GM18520 (cell line): ENCODE measurements around the gene KSR1.

Source experiments
- ATAC-seq: cut with Tn5 transposase; IDR thresholded peaks from one replicate; pipeline ENCODE4 v1.9.1; 2021; ENCODE audit not compliant: unreplicated experiment

The KSR1 gene

DNA sequence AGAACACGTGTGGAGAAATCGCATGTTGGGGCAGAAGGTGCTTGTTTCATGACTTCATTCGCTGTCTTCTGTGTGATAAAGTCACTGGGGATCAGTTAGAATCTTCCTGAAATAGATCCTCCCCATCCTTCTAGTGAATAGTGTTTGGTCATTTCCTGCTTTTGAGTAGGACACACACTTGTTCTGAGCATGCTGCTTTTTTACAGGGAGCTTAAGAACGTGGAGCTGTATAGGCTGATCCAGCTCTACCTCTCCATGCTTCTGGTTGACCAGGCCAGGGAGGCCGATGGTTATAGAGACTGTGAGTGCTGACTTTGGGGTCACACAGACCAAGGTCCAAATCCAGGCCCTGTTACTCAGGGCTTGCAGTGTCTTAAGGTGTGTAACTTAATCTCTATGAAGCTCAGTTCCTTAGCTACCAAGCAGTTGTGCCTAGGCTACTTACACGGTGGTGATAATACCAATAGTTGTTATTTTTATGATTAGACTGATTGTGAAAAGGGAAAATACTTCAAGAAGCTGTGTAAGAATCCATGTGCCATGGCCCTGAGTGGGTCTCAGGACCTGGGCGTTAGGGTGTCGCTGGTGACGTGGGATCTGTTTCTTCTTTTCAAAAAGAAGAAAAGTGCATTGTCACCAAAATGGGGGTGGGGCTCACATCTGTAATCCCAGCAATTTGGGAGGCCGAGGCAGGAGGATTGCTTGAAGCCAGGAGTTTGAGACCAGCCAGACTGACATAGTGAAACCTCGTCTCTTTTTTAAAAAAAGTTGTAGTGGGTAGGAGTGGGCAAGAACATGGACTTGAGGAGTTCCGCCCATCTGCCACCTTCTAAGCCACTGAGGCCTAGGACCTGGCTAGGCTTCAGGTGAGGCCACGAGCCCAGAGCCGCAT, 110.7 kb downstream of the KSR1 start:
- no peak for ATAC-seq

DNA sequence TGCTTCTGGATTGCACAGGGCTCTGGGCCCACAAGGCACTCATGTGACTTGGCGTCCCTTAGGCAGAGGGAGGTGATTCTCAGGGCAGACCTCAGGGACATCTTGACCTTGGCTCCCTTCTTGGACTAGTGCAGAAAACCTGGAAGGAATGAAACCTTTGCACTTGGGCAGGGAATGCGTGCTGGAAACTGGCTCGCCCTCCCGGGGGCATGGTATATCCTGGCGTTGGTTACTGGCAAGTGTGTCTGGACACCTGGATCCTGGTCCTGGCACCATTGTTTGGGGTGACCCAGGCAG, 111.3 kb downstream of the KSR1 start:
- ATAC-seq = no peak

DNA sequence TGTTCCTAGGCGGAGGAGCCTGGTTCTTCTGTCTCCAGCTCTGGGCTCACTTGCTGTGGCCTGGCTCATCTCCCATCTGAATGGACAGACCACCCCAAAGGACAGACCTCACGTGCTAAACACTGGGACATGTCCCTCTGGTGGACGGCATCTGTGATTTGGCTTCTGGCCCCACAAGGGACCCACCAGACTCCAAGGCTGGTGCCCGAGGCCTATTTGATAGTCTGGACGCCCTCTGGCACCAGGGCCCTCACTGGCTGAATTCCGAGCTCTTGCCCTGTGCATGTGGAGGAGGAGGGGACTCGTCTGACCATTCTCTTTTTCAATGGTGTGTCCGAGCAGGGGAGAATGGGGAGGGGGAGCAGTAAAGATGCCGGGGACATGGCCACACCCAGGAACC, 112.0 kb downstream of the KSR1 start:
- no peak for ATAC-seq

DNA sequence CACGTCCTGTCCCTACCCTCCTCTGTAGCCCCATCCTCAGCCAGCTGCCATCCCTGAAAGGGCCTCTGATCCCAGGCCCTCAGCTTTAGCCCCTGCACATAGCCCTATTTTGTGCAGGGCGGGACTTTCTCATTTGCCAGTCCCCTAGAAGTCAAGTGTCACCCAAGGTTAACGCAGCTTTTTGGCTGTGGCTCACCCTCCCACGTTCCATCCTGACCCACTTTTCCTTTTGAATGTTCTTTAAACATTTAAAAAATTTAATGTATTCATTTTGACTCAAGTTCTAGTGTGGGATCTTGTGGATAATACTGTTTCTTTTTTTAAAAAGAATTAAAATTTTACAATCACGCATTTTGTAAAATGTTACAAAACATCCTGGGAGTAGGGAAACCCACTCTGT, 112.6 kb downstream of the KSR1 start:
- ATAC-seq = no peak

DNA sequence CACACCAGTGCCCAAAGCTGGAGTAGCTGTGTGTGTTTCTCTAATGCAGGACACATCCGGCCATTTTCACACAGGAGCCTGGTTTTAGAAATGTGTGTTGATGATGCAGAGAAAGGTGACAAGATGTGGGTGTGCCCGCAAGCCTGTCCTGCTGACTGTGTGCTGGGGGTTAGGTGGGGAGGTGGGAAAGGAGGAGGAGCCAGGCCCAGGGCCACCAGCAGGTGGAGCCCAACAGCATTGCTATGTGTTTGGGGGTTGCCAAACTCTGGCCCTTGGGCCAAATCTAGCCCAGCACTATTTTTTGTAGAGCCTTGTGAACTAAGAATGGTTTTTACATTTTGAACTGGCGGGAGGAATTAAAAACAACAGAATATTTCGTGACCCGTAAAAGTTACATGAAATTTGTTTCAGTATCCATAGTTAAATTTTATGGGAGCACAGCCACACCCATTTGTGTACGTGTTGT, 113.0 kb downstream of the KSR1 start:
- ATAC-seq = peak; percentile 57

DNA sequence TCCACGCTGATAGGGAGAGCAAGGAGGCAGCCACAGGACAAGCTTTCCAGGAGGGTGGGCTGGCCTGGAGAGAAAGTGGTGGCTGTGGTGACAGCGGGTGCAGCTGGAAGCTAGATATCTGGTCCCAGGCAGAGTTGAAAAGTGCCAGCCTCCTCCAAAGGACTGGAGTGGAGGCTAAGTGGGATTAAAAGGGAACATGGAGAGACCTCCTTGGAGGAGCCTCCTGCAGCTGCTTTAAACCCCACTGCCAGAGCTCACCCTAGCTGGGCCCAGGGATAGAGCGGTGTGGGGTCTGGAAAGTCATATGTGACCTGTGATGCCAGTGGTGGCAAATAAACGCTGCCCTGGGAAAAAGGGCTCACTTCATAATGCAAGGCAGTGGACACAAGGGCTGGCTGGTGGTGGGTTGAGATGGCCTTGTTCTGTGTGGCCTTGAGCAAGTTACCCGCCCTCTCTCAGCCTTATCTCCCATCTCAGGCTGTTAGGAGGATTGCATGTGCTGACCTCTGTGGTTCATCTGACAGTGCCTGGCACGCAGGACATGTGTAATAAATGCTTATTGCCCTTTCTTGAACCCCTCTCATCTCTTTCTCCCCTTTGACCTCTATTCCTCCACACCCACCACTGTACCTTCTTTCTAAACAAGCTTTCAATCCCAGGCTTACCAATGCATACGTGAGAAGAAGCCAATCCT, 113.8 kb downstream of the KSR1 start:
- no peak for ATAC-seq

DNA sequence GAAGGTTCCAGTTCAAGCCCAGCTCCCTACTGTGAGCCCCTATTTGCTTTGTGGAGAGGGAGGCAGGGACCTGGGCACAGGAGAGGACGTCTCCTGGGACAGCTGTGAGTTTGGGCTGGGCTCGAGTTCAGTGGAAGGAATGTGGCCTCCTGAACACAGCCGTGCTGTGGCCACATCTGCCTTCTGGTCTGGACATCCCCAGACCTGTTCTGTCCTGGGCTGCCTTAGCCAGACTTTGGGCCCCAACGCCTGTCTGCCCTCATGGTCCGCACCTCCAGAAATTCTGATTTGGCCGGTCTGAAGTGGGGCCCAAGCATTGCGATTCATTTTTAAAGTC, 114.3 kb downstream of the KSR1 start:
- ATAC-seq = no peak

DNA sequence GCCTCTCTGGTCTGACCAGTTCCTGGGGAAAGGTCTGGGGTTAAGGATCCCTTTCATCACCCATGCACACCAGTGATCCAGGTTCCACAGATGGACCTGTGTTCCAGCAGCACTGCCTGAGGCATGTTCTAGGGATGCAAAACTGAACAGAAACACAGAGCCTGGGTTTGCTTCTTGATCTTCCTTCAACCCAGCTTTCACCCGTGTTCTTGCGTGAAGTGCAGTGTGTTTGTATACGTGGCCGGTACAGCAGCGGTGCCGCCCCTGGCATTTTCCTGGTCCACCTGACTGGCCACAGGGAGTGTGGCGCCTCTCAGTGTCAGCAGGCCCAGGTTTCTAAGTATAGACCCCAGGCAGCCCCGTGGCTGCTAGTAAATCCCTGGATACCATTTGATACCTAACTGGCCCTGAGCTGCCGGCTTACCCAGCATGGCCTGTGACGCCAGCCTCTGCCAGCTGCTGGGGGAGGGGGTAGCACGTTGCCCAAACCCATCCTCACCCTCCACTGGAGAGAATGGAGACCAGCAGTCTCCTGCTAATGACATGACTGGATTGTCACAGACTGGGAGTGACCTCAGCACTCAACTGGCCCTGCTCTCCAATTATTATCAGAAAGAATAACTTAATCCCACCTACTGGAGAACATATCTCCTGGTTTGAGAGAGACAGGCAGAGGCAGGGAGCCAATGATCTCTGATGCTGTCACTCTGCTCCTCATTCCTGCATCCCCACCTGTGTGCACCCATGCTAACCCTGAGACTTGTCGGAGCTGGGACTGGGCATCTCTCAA, 115.5 kb downstream of the KSR1 start:
- ATAC-seq = no peak

DNA sequence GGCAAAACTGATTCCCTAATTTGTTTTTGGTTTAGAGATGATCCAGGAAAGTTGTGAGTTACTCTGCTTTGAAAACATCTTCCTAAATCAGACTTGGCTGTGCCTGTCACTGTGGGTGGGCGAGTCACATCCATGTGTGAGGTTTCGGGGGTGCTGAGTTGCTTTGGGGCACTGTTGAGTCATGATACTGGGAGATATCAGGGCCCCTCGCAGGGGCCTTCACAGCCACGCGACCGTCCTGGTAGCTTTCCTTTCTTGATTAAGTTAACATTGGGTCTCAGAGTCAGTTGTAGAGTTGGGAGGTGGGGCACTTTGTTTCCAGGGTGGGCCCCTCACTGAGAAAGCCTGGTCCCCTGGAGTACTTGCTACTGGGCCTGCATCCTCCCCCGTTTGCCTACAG, 116.4 kb downstream of the KSR1 start:
- no peak for ATAC-seq

DNA sequence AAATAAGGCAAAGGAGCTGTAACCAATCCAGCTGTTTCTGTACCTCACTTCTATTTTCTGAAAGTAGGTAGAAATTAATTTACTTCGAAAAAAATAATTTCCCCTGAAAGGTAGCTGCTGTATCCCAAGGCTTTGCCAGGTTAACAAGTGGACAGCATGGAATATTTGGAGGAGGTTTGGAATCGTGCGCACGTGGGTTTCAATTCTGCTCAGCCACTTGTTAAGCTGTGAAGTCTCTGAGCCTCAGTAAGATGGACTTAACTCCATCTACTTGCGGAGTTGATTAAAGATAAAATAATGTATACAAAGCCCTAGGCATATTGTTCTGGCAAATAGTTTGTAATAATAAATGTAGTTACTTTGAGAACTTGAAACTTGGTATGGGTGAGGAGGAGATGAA, 117.3 kb downstream of the KSR1 start:
- no peak for ATAC-seq

DNA sequence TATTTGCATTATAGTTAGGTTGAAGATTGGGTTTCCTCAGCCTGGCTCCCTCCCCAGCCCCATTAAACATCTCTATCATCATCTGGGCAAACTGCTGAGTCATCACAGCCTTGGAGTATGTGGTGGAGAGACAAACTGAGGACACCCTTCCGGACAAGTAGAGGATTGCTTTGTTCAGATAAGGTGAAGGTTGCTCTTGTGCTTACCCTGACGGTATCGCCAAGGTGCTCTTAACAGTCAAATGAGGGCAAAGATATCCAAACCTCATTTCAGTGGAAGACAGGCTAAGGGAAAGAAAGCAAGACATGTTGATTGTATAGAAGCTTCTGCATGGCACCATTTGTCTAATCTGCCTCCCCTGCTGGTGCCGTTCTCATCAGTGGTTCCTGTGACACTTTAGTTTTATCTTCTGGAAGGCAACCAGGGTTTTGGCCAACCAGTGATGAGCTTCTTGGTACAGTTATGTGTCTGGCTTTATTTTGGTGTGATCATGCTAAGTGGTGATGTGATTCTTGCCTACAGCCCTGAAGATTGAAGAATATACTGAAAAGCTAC, 117.8 kb downstream of the KSR1 start:
- ATAC-seq = no peak

DNA sequence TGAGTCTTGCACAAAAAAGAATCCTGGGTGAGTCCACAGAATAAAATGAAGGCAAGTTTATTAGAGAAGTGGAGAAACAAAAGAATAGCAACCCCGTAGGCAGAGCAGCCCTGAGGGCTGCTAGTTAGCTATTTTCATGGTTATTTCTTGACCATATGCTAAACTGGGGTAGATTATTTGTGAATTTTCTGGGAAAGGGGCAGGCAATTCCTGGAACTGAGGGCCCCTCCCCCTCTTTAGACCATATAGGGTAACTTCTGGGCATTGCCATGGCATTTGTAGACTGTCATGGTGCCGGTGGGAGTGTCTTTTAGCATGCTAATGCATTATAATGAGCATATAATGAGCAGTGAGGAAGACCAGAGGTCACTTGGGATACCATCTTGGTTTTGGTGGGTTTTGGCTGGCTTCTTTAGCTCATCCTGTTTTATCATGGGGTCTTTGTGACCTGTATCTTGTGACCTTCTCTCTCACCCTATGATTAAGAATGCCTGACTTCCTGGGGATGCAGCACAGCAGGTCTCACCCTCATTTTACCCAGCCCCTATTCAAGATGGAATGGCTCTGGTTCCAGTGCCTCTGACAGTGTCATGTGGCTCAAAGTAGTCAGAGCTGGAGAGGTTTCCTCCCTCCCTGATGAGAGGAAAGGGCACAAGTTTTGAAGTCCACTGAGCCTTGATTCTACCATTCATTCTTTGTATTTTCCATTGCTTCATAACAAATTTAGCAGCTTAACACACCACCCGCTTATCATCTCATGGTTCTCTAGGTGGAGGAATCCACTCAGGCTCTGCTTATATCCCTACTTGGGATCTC, 119.1 kb downstream of the KSR1 start:
- no peak for ATAC-seq

DNA sequence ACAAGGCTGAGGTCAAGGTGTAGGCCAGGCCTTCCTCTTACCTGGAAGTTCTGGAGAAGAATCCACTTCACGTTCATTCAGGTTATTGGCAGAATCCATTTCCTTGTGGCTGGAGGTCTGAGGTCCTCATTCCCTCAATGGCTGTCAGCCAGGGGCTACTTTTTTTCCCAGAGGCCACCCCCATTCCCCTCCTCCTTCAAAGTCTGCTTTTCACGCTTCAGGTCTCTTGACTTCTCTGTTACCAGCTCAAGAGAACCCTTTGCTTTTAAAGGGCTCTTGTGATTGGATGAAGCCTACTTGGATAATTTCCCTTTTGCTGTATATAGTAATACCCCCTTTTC, 119.6 kb downstream of the KSR1 start:
- ATAC-seq = no peak

DNA sequence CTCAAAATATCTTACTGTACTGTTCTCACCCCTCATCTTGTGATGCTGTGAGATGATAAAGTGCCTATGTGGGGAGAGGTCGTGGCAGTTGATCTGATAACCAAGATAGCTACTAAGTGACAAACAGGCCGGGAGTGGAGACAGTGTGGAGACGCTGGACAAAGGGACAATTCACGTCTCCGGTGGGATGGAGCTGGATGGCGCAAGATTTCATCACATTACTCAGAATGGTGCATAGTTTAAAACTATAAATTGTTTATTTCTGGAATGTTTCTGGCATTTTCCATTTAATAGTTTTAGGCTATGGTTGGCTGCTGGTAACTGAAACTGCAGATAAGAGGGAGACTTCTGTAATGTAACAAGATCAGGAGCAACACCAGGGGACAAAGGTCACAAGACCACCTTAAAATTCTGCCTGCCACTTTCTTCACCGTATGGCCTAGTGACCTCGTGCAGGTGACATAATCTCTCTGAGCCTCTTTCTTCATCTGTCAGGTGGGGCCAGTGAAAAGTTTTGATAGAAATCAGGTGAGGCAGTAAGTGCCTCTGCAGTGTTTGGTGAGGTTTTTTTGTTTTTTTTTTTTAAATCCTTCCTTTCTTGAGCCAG, 120.3 kb downstream of the KSR1 start:
- no peak for ATAC-seq

DNA sequence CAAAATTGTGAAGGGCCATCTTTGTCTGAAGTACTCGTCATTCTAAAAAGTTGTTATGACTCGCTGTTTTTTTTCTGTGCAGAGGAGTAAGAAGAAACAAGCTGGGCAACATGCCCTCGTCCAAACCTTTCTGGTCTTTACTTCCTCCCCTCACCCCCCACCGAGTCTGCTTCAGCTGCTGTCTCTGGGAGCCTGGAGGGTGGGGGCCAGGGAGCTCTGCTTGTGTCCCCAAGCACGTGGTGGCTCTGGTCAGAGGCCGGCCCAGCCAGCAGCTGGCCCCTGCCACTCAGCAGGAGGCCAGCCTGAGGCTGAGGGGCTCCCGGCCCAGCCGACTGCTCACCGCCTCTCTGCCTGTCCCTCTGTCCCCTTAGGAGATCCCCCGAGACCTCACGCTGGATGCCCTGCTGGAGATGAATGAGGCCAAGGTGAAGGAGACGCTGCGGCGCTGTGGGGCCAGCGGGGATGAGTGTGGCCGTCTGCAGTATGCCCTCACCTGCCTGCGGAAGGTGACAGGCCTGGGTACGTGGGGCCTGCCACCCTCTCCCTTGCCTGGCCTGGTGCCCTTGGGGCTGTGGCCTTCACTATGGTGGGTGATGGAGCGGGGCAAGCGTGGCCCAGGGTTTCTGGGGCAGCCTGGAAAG, 121.0 kb downstream of the KSR1 start:
- ATAC-seq = no peak

DNA sequence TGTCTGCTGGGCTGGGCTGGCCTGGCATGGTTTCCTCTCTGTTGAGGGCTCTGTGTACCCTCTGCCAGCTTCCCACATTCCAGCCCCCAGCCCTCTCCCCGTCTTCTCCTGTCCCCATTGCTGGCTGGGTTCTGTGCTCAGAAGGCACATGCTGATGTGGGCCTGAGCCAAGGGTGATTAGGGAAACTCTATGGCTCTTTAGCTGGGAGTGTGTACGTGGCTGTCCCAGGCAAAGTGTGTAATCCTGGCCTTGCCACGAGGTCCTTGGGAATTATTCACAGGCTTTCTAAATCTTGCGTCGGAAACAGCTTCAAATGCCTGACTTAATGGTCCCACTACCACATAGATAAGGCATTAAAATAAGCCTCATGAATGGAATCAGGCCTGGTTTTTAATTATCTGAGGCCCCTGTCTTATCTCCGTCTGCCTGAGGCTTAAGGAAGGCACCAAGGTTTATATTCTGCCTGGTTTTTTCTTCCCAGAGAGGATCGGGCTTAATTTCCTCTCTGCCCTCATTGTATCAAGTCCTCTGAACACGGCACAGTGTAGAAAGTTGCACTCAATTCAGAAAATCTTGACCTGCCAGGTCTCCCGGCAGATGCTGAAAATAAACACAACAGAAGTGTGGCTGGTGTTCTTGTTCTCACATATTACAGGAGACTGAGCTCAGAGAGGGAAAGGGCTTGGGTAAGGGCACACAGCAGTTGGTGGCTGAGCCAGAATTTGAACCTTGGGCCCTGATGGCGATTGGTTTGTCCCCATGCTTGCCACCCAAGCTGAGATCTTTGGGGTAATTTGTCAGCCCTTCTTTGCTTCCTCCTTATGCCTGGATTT, 121.9 kb downstream of the KSR1 start:
- ATAC-seq = no peak

DNA sequence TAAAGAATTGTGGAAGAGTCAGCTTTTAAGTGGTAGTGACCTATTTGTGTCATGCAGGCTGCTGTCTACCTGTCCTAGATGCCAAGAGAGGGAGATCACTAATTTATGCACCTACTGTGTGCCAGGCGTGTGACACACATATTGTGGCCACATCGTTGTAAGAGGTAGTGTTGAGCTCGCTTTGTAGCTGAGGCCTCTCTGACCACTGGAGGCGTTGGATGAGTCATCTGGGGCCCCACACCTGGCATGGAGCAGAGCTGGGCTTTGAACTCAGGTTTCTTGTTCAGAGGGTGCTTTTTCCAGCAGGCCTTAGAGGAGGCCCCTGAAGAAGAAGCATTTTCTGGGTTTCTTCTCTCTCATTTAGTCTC, 122.5 kb downstream of the KSR1 start:
- ATAC-seq = peak; percentile 70

DNA sequence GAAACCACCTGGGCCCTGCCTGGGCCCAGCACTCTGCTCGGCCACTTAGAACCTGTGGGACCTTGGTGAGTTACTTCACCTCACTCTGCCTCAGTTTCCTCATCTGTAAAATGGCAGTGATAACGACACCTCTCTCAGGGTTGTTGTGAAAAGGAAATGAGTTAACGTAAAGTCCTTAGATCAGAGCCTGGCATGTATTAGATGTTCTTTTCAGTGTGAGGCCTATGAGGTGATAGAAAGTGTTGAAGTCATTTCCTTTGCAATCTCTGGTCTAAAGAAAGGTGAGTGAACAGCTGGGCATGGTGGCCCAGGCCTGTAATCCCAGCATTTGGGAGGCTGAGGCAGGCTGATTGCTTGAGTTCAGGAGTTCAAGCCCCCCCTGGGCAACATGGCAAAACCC, 123.1 kb downstream of the KSR1 start:
- ATAC-seq = peak; percentile 30

DNA sequence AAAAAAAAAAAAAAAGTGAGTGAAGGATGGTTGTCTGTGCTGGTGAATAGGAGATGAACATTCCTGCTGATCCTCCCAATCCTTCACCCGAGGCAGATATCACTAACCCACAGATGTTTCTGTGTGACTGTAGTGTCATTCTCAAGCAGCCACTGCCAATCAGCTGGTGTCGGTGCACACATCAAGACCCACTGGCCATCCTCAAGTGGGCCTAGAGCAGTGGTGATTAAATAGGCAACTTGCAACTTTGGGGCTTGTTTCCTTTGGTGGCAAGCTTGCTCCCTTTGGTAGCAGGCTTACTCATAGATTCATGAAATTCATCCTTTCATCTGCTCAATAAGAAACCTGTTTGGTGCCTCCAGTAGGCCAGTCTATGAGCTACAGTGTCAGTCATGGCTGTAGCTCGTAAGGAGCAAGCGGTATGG, 123.7 kb downstream of the KSR1 start:
- ATAC-seq = no peak
